GM23338 (cell line): ENCODE data around the gene CDC16. TPM values are rescaled to one million over a fixed set of nuclear protein-coding genes. Genes with fewer than 3 reads are reported as not detected.

Experiments
- CREB1 ChIP-seq: fragments of 250-450 bp; sonication (Bioruptor Pico); IDR thresholded peaks from 2 replicates; pipeline ENCODE4 v1.5.0; 2020; ENCODE audit warnings: low read depth, mild to moderate bottlenecking, moderate library complexity
- JUNB ChIP-seq: IDR thresholded peaks from one replicate; pipeline ENCODE4 v1.6.1; 2016; ENCODE audit warnings: antibody characterized with exemption; ENCODE audit not compliant: unreplicated experiment
- POLR2AphosphoS5 ChIP-seq: IDR thresholded peaks from 2 replicates; pipeline ENCODE4 v1.6.1; 2016; ENCODE audit warnings: antibody characterized with exemption, low read depth
- STAT1 ChIP-seq: IDR thresholded peaks from one replicate; pipeline ENCODE4 v1.6.1; 2016; ENCODE audit warnings: antibody characterized with exemption; ENCODE audit not compliant: unreplicated experiment
- ZNF114 ChIP-seq: fragments of 250-450 bp; sonication (Bioruptor Pico); IDR thresholded peaks from 2 replicates; pipeline ENCODE4 v1.5.0; 2020; ENCODE audit warnings: mild to moderate bottlenecking, moderate library complexity
- ZNF331 ChIP-seq: fragments of 250-450 bp; sonication (Bioruptor Pico); IDR thresholded peaks from 2 replicates; pipeline ENCODE4 v1.5.0; 2020; ENCODE audit warnings: low read depth, mild to moderate bottlenecking, moderate library complexity
- polyA plus RNA-seq: library from polyadenylated mRNA; unstranded; fragments of >200 nt; fragmentation: Nextera tagmentation; extraction: Ambion mirVana; gene quantifications from 2 replicates; pipeline ENCODE4 v1.2.1, GENCODE V29; 2016
- total RNA-seq: library from RNA; depleted of rRNA; stranded (reverse); fragments of >200 nt; shearing (Covaris generic); gene quantifications from 2 replicates; pipeline ENCODE4 v1.2.3, GENCODE V29; 2014
- TF ChIP-seq, protein P1 (sequence below): fragments of 250-450 bp; sonication (Bioruptor Pico); IDR thresholded peaks from 2 replicates; pipeline ENCODE4 v1.5.0; 2020; ENCODE audit warnings: mild to moderate bottlenecking, moderate library complexity
- TF ChIP-seq, protein P2 (sequence below): IDR thresholded peaks from 2 replicates; pipeline ENCODE4 v1.6.1; 2016; ENCODE audit warnings: antibody characterized with exemption
- TF ChIP-seq, protein P3 (sequence below): IDR thresholded peaks from one replicate; pipeline ENCODE4 v1.6.1; 2018; ENCODE audit warnings: antibody characterized with exemption; ENCODE audit not compliant: unreplicated experiment

CDC16 gene
- total and polyA plus RNA-seq, 2 experiments from 2014 or later, result 86.1 to 91.3 TPM

DNA sequence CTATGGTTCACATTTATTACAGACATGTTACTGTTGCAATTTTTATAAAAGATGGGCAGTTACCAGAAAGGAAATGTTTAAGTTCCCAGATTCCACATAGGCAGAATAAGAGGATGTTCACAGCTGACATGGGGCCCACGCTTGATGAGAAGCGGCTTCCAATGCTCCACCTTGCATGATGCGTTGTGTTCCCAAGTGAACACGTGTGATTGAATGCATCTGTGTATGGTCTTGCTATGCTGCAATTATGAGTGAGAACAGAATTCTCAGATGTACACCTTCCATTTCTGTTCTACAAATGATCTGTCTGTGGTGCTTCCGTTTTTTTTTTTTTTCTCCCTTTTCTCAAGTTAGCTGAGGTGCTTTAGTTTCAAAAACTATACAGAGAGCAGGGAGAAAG is 62.2 kb downstream of the CDC16 start (continued):
- TF ChIP-seq, protein P1, sequence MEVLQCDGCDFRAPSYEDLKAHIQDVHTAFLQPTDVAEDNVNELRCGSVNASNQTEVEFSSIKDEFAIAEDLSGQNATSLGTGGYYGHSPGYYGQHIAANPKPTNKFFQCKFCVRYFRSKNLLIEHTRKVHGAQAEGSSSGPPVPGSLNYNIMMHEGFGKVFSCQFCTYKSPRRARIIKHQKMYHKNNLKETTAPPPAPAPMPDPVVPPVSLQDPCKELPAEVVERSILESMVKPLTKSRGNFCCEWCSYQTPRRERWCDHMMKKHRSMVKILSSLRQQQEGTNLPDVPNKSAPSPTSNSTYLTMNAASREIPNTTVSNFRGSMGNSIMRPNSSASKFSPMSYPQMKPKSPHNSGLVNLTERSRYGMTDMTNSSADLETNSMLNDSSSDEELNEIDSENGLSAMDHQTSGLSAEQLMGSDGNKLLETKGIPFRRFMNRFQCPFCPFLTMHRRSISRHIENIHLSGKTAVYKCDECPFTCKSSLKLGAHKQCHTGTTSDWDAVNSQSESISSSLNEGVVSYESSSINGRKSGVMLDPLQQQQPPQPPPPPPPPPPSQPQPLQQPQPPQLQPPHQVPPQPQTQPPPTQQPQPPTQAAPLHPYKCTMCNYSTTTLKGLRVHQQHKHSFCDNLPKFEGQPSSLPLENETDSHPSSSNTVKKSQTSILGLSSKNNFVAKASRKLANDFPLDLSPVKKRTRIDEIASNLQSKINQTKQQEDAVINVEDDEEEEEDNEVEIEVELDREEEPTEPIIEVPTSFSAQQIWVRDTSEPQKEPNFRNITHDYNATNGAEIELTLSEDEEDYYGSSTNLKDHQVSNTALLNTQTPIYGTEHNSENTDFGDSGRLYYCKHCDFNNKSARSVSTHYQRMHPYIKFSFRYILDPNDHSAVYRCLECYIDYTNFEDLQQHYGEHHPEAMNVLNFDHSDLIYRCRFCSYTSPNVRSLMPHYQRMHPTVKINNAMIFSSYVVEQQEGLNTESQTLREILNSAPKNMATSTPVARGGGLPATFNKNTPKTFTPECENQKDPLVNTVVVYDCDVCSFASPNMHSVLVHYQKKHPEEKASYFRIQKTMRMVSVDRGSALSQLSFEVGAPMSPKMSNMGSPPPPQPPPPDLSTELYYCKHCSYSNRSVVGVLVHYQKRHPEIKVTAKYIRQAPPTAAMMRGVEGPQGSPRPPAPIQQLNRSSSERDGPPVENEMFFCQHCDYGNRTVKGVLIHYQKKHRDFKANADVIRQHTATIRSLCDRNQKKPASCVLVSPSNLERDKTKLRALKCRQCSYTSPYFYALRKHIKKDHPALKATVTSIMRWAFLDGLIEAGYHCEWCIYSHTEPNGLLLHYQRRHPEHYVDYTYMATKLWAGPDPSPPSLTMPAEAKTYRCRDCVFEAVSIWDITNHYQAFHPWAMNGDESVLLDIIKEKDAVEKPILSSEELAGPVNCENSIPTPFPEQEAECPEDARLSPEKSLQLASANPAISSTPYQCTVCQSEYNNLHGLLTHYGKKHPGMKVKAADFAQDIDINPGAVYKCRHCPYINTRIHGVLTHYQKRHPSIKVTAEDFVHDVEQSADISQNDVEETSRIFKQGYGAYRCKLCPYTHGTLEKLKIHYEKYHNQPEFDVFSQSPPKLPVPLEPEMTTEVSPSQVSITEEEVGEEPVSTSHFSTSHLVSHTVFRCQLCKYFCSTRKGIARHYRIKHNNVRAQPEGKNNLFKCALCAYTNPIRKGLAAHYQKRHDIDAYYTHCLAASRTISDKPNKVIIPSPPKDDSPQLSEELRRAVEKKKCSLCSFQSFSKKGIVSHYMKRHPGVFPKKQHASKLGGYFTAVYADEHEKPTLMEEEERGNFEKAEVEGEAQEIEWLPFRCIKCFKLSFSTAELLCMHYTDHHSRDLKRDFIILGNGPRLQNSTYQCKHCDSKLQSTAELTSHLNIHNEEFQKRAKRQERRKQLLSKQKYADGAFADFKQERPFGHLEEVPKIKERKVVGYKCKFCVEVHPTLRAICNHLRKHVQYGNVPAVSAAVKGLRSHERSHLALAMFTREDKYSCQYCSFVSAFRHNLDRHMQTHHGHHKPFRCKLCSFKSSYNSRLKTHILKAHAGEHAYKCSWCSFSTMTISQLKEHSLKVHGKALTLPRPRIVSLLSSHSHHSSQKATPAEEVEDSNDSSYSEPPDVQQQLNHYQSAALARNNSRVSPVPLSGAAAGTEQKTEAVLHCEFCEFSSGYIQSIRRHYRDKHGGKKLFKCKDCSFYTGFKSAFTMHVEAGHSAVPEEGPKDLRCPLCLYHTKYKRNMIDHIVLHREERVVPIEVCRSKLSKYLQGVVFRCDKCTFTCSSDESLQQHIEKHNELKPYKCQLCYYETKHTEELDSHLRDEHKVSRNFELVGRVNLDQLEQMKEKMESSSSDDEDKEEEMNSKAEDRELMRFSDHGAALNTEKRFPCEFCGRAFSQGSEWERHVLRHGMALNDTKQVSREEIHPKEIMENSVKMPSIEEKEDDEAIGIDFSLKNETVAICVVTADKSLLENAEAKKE, result no peak
- TF ChIP-seq CREB1 (no peak), JUNB (no peak), ZNF331 (CRISPR knock-in tag) (no peak), POLR2AphosphoS5 (no peak), ZNF114 (CRISPR knock-in tag) (no peak), STAT1 (no peak)
- TF ChIP-seq, protein P2, sequence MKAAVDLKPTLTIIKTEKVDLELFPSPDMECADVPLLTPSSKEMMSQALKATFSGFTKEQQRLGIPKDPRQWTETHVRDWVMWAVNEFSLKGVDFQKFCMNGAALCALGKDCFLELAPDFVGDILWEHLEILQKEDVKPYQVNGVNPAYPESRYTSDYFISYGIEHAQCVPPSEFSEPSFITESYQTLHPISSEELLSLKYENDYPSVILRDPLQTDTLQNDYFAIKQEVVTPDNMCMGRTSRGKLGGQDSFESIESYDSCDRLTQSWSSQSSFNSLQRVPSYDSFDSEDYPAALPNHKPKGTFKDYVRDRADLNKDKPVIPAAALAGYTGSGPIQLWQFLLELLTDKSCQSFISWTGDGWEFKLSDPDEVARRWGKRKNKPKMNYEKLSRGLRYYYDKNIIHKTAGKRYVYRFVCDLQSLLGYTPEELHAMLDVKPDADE, result no peak
- TF ChIP-seq, protein P3, sequence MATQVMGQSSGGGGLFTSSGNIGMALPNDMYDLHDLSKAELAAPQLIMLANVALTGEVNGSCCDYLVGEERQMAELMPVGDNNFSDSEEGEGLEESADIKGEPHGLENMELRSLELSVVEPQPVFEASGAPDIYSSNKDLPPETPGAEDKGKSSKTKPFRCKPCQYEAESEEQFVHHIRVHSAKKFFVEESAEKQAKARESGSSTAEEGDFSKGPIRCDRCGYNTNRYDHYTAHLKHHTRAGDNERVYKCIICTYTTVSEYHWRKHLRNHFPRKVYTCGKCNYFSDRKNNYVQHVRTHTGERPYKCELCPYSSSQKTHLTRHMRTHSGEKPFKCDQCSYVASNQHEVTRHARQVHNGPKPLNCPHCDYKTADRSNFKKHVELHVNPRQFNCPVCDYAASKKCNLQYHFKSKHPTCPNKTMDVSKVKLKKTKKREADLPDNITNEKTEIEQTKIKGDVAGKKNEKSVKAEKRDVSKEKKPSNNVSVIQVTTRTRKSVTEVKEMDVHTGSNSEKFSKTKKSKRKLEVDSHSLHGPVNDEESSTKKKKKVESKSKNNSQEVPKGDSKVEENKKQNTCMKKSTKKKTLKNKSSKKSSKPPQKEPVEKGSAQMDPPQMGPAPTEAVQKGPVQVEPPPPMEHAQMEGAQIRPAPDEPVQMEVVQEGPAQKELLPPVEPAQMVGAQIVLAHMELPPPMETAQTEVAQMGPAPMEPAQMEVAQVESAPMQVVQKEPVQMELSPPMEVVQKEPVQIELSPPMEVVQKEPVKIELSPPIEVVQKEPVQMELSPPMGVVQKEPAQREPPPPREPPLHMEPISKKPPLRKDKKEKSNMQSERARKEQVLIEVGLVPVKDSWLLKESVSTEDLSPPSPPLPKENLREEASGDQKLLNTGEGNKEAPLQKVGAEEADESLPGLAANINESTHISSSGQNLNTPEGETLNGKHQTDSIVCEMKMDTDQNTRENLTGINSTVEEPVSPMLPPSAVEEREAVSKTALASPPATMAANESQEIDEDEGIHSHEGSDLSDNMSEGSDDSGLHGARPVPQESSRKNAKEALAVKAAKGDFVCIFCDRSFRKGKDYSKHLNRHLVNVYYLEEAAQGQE, result no peak
